GM21528 (cell line): Measurements from ENCODE around the gene FDX2.

Source experiments
- ATAC-seq: cut with Tn5 transposase; IDR thresholded peaks from one replicate; pipeline ENCODE4 v1.9.1; 2021; ENCODE audit warnings: mild to moderate bottlenecking, moderate library complexity; ENCODE audit not compliant: unreplicated experiment, low FRiP score

Gene FDX2

GRCh38 chr19:10306327-10306726, 9.5 kb downstream of the FDX2 start:
- no peak for ATAC-seq

- ATAC-seq: no peak
Observed at GRCh38 chr19:10305139-10305806, 10.5 kb downstream of the FDX2 start.

DNA sequence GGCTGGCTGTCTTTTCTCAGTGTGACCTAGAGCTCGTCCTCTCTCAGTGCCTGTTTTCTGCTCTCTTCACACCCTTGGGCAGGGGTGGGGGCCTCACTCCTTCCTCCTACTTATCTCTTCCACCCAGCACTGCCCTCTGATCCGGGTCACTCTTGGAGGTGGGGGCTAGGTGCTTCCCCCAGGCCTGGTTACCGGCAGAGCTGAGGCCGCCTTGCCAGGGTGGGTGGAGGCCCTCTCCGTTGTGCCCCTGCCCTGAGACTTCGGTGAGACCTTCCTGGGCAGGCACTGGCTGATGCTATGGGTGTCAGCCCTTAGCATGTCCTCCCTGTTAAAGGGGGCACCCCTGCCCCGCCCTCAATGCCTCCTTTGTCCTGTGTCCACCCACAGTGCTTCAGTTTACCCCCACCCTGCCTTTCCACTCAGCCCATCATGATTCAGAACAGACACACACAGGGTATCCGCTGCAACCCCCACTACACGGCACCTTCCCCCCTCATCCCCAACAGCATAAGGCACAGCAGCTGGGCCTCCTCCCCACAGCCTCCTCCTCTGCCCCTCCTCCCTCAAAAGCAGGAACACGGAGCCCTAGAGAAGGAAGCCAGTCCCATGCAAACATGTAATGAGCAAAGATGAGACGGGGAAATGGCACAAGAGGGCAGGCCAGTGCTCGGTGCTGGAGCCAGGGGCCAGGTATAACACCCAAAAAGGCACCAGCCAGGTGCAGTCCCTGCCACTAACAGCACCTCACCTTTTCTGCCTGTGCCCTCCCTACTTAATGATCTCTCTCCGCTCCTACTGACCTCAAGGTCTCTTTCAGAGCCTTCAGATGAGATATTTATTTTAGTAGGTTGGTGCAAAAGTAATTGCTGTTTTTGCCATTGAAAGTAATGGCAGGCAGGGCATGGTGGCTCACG, 16.0 kb downstream of the FDX2 start:
- ATAC-seq: no peak

DNA sequence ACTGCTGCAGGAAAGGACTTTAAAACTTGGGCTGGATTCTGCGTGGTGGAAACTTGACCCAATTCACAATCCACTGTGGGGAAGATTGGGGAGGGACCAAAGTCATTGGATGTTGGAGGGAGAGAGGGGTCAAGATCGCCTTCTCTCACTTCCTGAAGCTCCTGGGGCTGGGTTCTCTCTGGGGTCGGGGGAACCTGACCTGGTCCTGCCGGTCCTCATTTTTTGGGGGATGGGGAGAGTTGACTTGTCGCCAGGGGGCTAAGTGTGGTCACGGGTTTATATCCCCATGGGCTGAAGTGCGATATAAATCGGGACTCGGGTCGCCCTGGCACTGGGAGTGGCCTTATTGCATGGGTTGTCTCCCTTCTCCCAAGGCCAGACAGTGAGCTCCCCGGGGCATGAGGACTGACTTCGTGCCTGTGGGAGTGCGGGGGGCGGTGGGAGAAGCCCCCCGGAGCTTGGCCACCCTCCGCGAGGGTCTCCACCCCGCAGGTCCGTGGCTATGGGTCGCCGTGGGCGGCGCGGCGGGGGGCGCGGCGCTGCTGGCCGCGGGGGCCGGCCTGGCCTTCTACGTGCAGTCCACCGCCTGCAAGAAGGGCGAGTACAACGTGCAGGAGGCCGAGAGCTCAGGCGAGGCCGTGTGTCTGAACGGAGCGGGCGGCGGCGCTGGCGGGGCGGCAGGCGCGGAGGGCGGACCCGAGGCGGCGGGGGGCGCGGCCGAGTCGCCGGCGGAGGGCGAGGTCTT, 19.8 kb downstream of the FDX2 start:
- ATAC-seq: no peak

DNA sequence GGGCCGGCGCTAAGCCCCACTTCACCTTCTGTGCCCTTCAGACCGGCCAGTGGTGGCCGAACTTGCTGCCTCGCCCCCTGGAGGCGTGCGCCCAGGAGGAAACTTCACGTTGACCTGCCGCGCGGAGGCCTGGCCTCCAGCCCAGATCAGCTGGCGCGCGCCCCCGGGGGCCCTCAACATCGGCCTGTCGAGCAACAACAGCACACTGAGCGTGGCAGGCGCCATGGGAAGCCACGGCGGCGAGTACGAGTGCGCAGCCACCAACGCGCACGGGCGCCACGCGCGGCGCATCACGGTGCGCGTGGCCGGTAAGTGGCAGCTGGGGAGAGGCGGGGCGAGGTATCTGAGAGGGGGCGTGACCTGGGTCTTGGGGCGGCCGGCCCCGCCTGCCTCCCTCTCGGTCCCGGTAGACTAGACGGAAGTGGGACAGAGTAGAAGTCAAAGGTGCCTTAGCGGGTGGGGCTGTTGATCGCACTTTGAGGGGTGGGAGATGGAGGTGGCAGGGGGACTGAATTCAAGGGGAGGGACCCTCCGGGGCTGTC, 20.4 kb downstream of the FDX2 start:
- no peak for ATAC-seq

GRCh38 chr19:10294368-10294697, 21.5 kb downstream of the FDX2 start:
- ATAC-seq: no peak

GRCh38 chr19:10293637-10294367, 22.0 kb downstream of the FDX2 start:
- no peak for ATAC-seq

DNA sequence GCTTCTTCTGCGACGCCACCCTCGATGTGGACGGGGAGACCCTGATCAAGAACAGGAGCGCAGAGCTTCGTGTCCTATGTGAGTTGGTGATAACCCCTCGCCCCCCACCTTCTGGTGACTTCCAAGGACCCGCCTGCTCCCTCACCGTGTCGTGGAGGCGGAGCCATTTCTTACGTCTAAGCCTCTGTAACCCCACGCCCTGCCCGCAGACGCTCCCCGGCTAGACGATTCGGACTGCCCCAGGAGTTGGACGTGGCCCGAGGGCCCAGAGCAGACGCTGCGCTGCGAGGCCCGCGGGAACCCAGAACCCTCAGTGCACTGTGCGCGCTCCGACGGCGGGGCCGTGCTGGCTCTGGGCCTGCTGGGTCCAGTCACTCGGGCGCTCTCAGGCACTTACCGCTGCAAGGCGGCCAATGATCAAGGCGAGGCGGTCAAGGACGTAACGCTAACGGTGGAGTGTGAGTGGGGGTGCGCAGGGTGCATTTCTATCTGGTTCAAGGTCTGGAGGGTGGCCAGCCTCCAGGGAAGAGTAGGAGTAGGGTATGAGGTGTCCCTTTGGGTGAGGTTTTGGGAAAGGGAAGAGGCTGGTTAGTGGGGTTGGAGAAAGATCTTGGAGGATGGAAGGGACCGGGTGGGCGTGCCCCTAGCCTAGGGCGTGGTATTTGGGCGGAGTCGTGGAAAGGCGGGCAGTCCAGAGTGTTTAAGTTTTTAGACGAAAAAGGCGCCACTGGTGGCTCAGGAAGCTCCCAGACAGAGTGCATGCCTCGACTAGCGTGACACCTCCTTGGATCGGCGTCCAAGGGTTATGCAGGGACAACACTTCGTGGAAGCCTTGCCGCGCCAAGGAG, 22.8 kb downstream of the FDX2 start:
- ATAC-seq: no peak

DNA sequence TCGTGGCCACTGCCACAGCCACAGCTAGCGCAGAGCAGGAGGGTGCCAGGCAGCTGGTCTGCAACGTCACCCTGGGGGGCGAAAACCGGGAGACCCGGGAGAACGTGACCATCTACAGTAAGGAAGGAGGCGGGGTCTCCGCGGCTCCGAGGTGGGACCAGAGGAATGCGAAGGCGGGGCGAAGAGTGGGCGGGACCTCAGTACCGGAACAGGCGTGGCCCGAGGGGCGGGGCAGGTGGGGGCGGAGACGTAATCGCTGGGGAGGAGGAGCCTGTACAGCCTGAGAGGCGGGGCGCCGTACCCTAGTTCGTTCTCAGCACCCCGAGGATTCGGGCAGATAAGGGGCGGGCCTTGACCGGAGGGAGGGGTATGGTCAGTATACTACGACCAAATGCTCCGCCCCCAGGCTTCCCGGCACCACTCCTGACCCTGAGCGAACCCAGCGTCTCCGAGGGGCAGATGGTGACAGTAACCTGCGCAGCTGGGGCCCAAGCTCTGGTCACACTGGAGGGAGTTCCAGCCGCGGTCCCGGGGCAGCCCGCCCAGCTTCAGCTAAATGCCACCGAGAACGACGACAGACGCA, 23.5 kb downstream of the FDX2 start:
- ATAC-seq: no peak

GRCh38 chr19:10291554-10292205, 24.1 kb downstream of the FDX2 start:
- no peak for ATAC-seq

GRCh38 chr19:10290876-10291553, 24.8 kb downstream of the FDX2 start:
- no peak for ATAC-seq

DNA sequence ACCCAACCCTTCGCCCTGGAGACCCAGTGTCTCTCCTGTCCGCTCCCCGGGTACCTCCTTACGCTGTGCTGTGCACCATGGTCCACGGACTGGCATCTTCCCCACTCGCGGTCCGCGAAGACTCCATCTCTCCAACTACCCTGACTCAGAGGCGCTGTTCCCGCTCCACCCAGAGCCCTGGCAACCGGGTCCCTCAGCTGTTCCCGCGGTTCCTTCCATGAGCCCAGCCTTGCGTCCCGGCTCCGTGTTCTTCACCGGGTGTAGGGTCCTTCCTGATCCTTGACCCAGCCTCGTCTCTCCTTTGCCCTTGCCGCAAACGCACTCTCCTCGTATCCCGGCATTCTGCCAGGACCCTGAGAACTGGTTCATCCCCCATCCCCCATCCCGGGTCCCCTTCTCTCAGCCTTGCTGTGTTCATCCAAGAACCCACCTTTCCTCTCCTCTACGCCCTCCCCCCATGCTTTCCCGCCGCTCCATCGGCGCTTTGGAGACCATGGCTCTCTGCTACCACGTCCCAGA, 25.4 kb downstream of the FDX2 start:
- ATAC-seq: no peak

DNA sequence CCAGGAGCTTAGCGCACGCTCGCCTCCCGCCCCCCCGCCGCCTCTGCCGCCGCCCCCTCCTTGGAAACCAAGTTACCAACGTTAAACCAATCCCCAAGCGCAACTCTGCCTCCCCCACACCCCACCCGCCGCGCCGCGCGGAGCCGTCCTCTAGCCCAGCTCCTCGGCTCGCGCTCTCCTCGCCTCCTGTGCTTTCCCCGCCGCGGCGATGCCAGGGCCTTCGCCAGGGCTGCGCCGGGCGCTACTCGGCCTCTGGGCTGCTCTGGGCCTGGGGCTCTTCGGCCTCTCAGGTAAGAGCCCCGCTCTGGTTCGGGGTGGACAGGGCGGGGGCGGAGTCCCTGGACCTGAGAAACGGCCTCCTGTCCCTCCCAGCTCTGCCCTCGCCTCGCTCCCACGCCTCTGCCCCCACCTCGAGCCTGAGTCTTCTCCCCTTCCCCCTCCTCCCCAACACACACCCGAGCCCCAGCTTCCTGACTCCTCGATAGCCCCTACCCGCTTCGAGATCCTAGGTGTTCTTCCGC, 25.9 kb downstream of the FDX2 start, which contains the start of gene ICAM5:
TSS of gene ICAM5 (plus strand) at position 117 of the 521 bp plus-strand sequence. CDS start at position 209, 92 bp downstream.
- no peak for ATAC-seq

DNA sequence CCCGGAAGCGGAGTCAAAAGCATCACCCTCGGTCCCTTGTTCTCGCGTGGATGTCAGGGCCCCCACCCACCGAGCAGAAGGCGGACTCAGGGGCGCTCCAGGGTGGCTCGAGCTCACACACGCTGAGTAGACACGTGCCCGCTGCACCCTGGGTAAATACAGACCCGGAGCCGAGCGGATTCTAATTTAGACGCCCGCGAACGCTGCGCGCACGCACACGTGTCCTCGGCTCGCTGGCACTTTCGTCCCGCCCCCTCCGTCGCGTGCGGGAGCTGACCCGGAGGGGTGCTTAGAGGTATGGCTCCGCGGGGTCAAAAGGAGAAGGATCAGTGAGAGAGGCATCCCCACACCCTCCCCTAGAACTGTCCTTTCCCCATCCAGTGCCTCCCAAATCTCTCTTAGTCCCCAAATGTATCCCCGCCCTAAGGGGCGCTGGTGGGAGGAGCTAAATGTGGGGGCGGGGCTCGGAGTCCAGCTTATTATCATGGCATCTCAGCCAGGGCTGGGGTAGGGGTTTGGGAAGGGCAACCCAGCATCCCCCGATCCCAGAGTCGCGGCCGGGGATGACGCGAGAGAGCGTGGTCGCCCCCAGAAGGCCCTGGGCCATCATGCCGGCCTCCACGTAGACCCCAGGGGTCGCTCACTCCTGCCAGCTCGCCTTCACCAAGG, 26.5 kb downstream of the FDX2 start:
- no peak for ATAC-seq

- ATAC-seq: no peak
Observed at GRCh38 chr19:10288662-10289166, 27.1 kb downstream of the FDX2 start.

- no peak for ATAC-seq
Observed at GRCh38 chr19:10286803-10287737, 28.7 kb downstream of the FDX2 start, which contains the start of gene ICAM4. Gene ICAM4, plus strand, starts transcription at chr19:10286955. Its CDS starts 58 bp downstream, at chr19:10287013.
